GM19452 (cell line): ENCODE results near the gene PRICKLE4.

Experiments
- ATAC-seq: cut with Tn5 transposase; IDR thresholded peaks from one replicate; pipeline ENCODE4 v1.9.1; 2021; ENCODE audit not compliant: unreplicated experiment

PRICKLE4 gene, protein sequence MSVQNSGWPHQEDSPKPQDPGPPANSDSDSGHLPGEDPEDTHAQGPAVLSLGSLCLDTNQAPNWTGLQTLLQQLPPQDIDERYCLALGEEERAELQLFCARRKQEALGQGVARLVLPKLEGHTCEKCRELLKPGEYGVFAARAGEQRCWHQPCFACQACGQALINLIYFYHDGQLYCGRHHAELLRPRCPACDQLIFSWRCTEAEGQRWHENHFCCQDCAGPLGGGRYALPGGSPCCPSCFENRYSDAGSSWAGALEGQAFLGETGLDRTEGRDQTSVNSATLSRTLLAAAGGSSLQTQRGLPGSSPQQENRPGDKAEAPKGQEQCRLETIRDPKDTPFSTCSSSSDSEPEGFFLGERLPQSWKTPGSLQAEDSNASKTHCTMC

DNA sequence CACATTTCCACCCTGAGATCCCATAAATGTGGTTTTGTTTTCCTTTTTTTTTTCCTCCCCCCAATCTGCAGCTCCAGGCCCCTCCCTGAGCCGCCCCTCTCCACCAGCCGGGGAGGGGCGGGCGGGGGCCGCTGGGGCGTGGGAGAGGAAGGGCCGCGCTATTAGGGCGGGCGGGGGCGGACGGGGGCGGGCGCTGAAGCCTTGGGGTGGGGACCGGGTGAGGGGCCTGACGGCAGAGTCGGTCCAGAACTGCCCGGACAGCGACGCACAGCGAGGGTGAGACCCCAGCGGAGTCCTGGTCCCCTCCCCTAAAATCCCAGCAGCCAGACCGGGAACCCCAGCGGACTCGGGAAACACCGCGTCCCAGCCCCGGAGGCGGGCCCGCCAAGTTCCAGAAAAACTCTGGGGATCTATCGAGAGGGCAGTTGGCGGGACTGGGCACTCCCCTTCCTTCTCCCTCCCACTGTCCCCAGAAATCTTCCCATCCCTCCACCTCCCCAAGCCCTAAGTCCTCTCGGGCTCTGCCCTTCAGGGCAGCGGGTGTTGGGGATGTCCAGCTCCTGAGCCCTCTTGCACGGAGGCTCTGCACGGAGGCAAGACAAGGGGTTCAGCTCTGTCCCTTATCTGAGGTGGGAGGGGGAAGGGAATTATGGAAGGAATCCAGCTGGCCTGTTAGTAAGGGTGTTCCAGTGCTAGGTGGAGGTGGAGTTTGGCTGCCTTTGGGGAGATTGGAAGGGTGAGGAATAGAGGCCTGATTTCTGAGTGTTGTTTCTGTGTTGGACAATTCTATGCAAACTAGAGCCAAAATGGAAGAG is at the start of gene PRICKLE4:
Gene PRICKLE4, plus strand, starts transcription at position 232 of the 815 bp plus-strand sequence. CDS start 2,692 bp downstream, outside the sequence.
- no peak for ATAC-seq

DNA sequence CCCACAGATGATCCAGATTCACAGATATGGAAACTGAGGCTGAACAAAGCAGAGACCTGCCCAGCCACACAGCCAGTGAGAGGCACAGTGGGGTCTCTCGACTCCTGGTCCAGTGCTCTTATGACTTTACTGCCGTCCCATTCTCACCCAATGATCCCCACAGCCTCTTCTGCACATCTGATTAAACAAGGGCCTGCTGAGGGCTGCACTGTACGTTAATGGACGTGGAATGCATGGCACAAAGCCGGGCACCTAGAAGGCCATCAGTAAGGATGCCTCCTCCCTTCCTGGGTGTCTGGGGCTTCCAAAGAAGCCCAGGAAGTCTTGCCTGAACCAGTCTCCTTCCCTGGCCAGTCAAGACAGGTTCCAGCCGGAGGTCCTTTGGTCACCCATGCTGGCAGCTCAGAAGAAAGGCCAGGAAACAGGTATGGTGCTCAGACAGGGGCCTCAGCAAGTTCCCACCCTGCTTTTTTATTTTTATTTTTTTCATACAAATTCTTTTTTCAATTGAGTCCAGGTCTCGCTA is 49.0 kb upstream of the PRICKLE4 start:
- no peak for ATAC-seq

DNA sequence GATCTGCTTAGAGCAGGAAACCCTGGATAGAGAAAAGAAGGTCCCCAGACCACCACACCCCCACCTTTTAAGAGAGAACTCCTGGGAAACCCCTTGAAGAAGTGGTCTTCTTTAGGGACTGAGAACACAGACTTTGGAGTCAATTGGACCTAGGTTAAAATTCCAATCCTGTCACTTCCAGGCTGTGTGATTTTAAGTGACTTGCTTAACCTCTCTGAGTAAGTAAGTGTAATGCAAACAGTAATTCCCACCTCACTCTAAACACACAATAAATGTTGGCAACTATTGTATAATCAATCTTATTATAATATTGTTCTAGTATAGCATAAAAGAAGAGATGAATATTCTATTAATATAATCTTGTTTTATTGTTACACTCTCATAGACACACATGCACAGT is 48.4 kb upstream of the PRICKLE4 start:
- no peak for ATAC-seq

DNA sequence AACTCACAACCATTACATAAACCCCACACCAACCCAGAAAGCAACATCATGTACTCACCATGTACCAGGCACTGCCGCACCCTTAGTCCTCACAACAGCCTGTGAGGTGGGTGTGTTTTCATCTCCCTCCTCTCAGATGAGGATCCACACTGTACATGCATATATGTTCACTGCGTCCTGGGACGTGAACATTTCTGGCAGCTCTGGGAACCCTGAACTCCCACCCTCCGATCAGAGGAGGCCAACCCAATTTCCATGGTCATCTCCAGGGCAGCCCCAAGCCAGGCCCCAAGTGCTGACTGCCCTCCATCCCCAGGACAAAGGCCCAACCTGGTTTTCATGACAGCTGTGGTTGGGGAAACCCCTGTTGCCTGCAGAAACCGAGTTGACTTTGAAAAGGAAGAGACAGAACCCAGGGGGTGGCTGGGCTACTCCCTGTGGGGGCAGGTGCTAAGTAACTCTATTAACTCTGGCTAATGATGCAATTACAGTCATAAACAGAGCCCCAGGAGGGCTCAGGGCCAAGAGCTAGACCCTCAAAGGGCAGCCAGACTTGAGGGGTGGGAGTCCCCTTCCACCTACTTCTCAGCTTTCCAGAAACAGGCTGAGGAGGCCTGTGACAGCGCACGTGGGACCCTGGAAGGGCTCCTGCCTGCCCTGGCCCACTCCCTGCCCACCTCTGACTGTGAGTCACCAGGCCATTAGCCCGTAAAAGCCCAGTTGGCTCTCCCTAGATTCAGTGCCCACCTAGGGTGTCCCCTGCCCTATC is 47.8 kb upstream of the PRICKLE4 start:
- peak; percentile 34 for ATAC-seq

DNA sequence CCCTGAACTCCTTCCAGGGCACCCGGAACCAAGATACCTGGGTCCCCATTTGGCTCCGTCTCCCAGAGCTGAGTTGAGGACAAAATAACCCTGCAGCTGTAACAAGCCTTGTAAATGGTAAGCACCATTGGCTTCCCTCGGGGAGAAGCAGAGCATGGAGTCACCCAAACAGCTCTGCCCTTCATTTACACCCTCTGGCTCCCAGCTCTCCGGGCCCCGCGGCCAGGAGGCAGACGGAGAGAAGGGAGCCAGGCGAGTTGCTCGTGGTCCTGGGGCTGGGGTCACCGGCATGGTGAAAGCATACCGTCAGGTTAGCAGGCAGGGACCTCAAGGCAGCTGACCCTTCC is 47.2 kb upstream of the PRICKLE4 start:
- ATAC-seq, result no peak

DNA sequence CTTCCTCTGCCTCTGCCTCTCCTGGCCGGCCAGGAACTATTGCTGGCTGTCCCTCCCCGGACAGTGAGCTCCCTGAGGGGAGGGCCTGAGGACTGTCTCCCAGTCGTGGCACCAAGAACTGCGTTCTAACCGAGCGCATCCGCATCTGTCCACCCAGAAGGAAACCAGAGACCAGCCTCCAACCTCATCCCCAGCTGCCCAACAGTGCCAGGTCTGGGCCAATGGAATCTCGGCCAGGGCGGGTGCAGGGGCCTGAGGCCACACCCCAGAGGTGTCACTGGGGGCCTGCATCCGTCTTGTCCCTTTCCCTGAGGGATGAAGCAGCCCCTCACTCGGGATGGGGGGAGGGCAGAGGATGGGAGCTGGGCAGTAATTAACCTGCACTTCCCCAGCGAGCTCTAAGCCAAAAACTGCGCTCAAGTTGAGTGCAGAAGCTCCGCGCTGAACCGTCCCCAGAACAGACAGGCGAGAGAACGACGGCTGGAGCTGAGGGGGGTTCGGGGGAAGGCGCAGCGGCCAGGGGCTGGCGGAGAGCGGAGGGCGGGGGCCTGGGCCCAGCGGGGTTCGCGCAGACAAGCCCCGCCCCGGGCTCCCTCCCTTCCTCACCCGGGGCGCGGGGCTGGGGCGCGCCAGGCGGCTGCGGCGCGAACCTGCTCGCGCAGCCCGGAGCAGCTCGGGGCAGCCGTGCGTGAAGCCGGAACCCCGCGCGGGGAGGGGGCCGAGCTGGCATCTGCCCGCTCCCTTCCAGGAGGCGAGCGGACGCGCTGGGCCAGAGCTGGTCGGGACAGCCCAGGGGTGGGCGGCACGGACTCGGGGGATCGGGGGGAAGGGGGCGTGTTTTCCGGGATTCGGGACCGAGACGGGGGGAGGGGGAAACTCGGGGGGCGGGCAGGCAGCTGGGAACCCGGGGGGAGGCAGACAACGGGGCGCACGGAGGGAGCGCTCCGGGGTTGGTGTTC is 46.6 kb upstream of the PRICKLE4 start:
- ATAC-seq, result peak; percentile 44

DNA sequence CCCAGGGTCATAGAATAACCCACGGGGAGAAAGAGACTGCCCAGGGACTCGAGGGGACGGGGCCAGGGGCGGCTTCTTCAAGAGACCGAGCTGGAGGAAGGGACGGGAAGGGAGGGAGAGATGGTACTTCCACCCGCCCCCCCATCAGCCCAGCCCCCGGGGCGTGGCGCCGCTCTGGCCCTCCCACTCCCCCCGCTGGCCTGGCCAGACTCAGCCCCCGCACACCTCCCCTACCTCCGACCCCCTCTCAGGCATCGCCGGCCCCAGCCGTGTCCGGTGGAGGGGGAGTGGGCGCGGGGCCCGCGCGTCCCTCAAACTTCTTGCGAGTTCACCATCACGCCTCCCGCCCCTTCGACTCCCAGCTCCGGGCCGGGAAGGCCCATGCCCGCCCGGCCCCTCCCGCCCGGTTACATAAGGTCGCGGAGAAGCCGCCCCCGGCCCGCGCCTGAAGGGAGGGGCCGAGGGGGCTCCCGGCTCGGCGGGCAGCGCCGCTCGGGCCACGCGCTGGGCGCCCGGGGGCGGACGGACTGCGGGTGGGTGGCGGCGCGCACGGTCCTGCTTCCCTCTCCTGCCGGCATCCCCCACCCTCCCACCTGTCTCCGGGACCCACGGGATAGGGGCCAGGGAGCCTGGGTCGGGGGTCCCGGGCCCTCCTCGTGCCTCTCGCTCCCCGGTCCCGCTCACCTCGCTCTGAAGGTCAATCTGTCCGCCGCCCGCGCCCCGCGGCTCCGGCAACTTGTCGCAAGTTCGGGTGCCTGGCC is 45.7 kb upstream of the PRICKLE4 start:
- ATAC-seq, result peak; percentile 7

DNA sequence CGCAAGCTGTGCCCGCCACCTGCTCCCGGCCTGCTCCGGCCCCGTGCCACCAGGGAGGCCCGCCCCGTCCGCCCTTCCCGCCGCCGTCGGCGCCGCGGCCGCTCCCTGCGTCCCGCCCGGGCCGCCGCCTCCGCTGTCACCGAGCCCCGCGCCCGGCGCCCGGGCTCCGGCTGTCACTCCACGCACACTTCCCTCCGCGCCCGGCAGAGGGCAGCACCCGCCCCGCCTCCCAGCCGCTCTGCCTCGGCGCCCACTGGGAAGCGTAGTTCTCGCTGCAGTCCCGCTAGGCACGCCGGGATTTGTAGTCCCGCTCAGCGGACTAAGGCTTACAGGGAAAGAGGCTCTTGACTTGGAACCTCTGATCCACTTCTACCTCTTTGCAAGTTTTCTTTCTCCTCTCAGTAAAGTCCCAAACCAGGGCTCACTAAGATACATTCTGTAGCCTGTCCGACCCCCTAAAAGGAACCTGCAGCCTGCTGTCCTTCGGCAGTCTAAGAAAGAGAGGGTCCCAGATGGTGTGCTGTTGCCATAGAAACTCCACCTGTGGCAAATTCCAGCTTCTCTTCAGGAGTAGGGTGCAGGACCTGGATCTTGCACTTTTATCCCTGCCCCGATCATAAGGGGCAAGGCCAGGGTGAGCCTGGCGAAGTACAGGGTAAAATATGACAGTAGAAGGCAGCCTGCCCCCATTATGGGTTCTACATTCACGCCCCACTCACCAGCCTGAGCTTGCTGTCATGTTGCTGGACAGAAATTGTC is 45.0 kb upstream of the PRICKLE4 start, which contains the start of gene TFEB:
Gene TFEB, minus strand, starts transcription at position 182 of the 759 bp plus-strand sequence. CDS start 44,395 bp downstream, outside the sequence.
- peak; percentile 51 for ATAC-seq

DNA sequence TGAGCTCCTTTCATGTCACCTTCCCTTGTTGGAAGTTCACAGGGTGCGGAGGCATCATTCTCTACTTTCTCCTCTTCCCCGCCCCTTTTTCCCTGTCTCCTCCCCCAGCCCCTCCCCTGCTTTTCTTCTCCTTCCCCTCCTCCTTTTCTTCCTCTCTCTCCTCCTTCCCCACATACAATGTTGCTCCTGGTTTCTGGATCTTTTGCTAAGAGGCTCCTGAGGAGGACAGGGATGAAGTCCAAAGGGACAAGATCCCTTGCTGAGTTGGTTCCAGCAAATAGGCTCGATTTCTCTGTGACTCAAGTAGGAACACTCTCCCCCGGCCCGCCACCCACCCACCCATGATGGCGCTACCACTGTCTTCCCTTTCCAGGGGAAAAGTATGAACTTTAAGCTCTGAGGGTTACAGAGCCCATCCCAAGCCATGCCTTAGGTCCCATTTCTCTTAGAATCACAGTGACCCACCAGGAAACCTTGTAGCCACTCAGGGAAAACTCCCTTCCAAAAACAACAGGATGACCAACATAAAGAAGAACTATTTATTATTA is 44.3 kb upstream of the PRICKLE4 start:
- ATAC-seq, result no peak

DNA sequence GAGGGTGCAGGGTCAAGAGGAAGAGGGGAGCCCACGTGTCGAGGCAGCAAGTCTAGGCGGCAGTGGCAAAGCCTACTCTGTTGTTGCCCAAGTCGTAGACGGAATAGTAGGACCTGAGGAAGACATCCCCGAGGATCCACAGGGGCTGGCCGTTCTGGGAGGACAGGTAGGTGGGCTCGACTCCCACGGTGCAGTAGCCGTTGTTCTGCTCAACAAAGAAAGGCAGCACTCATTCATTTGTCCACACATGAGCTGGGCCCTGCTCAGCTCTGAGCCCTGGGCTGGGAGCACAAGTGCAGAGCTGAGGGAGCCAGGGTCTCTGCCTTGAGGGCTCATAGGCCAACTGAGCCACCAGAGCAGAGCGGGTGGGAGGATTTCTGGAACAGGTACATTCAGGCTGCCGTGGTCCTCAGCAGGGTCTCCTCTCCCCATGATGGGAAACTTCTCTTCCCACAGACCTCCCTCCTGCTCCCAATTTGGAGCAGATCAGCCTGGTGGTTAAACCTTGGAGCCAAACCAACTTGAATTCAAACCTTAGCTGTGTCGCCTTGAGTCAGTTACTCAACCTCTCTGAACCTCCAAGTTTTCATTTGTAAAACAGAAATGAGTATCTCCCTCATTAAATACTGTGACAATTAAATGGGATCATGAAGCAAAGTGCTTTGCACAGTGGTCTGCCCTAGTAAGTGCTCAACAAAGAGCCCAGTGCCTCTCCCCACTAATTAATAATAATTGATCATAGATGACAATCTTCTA is 43.6 kb upstream of the PRICKLE4 start:
- no peak for ATAC-seq

DNA sequence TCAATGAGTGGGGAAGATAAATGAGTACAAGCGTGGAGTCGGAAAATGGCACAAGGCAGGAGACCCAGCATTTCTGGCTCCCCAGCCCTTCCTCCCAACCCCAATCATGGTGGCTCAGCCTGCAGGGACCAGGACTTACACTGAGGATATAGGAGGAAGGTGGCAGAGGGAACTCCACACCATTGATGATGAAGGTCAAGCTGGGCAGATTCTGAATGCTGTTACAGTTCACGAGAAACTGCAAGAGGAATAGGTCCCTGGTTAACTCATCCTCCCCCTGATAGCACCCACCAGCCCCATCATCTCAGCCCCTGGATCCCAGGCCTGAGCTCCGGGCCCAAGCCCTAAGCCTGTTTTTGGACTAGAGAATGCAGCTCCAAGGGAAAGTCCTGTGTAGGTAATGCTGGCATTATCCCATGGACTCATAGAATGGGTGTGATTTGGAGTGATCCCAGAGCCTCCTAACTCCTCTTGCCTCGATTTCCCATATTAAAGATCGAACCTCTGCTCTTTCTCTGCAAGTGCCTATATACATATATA is 42.9 kb upstream of the PRICKLE4 start:
- ATAC-seq, result no peak

DNA sequence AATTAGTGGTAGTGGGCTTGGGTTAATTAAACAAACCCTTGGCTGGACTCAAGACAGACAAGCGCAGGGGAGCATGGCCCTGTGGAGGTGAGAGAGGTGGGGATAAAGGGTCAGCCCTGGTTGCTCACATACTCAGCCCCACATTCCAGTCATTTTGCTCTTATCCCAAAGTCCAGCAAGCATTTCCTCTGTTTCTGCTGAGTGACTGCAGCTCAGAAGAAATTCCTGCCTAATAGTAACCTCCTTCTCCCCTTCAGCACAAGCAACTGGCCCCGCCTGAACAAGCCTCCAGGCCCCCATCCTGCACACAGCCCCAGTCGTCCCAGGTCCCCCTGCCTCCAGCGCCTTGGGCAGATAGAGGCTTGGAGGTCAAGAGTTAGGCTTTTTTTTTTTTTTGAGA is 41.5 kb upstream of the PRICKLE4 start:
- ATAC-seq, result no peak

DNA sequence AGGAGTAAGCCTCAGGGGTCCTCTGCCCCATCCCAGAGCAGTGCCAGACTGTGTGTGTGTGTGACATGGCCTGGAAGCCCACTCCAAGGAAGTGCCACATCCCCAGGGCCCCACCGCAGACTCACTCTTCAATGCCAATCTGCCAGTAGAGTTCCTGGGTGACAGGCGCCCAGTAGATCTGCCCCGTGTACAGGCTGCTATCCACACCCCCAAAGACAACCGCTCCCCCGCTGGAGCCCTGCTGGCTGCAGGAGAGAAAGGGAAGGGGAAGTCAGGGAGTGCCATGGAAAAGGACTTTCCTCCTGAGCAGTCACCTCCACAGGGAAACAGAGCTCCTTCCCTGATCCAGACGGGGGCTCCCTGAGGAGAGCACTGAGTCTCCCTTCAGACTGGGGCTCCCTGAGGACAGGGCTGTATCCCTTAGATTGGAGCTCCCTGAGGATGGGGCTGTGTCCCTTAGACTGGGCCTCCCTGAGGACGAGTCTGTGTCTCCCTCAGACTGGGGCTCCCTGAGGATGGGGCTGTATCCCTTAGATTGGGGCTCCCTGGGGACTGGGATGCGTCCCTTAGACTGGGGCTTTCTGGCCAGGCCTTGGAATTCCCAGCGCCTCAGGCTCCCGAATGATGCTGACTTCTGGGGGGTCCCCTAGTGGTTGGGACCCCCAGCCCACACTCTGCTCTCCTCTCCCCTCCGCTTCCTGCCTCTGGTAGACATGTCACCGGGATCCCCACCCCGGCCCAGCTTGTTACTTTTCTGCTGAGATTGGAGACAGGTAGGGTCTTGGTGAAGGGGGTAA is 40.0 kb upstream of the PRICKLE4 start:
- no peak for ATAC-seq

DNA sequence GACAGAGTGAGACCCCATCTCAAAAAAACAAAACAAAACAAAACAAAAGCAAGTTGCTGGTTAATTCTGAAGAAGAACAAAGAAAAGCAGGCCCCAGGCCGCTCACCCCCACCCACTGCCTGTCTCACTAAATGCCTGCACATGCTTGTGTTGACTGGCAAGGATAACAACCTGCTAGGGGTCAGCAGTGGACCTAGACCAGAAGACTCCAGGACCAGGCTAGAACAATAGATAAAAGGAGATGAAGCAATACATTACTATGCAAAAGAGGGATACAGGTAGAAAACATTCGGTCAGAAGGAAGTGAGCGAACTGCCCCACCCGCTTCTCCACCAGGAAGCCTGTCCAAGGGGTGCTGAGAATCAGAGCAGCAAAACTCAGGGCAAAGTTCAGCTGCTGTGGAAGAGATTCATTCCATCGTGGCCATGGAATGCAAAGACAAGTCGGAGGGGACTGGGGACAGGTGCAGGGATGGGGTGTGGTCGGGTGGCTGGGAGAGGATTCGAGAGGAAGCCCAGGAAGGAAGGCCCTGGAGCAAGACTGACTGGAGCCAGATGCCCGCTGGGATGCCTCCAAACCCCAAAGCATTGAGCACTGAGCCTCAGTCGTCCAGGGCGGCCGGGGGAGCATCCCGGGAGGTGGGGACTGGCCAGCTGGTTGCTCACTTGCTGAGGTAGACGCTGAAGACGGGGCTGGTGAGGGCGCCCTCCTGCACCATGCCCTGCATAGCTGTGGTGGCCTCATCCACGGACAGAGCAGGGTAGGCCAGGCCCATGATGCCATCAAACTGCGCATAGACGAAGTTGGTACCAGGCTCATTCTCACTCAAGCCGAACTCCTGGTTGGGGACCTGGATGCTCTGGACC is 38.7 kb upstream of the PRICKLE4 start:
- no peak for ATAC-seq

DNA sequence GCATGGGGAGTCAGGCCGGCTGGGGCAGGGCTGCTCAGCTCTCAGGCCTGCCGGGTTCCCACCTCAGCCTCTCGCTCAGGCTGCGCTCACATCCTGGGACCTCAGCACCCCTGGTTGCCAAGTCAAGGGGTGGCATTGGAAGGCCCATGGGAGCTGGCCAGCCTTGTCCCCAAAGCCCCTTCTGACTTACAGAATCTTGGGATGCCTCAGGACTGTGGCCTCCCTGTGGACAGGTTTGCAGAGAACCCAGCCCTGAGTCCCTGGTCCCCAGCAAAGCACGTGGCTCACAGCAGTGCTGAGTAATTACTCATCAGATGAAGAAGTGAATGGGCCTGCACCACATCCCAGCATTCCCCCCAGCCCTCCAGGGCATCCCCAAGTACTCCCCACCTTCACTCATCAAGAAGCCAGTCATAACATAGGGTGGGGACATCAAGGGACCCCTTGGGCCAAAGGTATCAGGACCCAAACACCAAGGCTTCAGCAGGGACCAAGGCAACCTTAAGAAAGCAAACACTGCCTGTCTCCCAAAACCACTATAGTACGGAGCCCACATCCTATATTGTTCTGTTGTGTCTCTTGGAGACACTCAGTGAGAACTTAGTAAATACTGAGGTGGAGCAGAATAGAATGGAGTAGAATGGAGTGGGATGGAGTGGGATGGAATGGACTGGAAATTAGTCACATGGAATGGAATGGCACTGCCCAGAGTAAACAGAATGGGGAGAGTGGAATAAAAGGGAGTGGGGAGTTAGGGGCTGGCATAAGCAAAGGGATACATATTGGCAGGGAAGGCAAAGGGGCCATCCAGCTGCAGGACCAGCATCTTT is 37.0 kb upstream of the PRICKLE4 start:
- no peak for ATAC-seq
